Activated CD8-positive, alpha-beta memory T cell treated with anti-CD3 and anti-CD28 coated beads, Interleukin-2, amount 50 U/mL, for 24 hours (primary cell): ENCODE results near the gene MAPK7.

Source experiments
- DNase-seq: peaks from one replicate; pipeline ENCODE4 v3.0.0-alpha.2; 2020; ENCODE audit errors: extremely low read depth

MAPK7 gene

DNA sequence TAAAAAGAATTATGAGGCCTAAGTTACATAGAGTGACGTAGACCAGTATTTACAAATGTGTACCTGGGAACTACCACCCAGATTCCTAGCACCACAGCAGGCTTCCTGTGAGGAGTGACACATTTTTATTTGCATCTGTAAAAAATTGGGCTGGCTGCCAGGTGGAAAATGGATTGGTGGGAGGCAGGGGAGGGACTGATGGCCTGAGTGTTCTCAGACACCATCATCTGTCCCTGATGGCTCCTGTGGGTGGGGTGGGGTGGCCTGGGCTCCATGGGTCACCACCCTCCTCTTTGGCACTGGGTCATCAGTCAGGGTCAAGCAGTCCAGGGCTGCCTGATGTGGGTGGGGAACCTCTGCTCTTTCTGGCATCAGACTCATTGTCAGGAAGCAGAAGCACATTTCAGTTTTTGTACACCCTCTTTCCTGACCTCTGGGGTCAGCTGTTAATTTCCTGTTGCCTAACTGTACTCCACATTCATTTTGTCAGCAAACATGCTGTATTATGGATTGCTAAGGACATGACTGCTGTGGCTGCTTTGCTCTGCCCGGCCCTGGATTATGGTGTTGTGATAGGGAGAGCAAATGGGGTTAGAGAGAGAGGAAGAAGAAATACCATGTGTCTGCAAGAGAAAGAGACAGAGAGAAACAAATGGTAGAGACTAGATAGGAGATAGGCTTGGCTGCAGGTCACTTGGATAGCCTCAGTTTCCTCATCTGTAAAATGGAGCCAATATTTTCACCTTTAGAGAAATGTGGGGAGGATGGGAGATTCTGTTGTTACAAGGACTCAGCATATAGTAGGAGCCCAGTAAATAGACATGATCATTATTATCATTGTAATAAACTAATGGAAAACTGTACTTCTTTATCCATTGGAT lies 20.2 kb downstream of the MAPK7 start:
- no peak for DNase-seq

DNA sequence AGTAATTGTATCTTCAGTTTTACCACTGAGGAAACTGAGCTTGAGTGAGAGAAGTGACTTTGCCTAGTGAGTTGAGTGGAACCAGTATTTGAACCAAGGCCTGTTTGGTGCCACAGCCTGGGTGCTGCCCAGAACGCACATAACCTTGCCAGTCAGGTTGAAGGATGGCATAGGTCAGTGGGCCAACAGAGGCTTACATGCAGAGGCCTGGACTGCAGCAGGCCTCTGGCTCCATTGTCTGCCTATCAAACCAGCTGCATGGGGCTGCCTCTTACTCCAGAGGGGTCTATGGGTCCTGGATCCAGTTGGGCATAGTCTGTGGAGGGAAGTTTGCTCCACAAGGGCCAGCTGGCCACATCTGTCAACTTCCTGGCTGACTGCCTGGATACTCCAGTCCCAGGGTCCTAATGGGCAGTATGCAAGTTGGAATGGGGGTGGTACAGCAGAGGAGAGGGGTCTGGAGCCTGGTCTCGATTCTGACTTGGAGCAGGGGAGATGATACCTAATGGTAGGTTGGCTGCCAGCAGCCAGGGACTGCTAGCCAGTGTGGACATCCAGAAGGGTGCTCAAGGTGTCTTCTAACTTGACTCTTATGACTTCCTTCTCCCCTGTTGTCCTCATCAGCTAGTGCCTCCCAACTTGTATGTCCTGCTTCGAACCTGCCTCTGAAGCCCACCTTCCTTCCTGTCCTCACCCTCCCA lies 21.6 kb downstream of the MAPK7 start:
- no peak for DNase-seq

DNA sequence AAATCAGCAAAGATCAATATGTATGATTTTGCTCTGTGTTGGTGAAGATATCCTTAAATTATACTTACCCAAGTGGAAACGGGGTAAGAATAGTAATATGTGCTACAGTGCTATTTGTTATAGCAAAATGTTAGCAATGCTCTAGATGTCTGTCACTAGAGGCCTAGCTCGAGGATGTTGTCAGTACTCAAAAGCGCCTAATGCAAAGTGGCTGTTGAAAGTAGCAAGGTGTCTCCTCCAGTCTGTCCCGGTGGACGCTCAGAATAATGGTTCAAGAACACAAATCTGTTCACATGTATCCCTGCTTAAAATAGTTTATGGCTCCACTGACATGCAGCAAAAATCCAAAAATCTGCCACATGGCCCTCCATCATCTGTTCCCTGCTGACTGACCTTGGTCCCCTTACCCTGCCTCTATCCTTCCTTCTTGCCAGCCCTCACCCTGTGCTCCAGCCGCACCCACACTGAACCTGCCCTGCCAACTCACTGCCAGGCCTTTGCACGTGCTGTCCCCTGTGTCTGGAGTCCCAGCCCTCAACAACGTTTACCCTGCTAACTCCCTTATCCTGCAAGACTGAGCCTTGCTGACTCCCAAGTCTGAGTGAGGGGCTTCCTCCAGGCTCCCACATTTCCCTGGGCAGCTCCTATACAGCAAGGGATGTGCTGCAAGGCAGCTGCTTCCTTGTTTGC lies 23.2 kb downstream of the MAPK7 start:
- no peak for DNase-seq

DNA sequence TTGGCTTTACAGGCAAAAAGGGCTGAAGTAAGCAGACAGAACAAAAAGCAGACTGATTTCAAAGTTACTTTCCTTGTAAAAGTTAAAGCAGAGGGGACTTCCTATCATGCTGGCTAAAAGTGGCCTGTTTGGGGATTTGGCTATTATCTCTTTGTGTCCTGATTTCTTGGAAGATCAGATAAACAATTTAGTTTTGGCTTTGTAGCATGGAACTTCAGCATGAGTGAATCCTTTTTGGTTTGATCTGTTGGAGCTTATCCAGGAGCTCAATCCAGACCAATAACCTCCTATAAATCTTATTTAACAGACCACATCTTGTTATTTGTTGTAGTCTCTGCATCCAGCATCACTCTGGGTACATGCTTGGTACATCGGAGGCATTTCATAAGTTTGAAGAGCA lies 23.9 kb downstream of the MAPK7 start:
- no peak for DNase-seq

DNA sequence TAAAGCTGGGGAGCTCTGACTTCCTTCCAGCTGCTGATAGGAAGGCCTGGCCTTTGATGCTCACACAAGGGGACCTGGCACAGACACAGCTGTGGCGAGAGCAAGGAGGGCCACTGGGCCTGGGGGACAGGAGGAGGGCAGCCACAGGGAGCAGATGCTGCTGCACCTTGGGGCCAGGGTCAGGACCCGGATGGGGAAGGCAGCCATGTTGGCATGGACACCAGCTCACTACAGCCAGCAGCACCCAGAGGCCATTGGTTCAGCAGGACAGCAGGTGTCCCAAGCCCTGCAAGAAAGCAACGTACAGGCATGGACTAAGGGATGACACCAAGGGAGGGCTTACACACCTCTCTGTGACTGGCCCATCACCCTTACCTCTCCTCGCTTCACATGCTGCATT lies 24.7 kb downstream of the MAPK7 start:
- DNase-seq = no peak

DNA sequence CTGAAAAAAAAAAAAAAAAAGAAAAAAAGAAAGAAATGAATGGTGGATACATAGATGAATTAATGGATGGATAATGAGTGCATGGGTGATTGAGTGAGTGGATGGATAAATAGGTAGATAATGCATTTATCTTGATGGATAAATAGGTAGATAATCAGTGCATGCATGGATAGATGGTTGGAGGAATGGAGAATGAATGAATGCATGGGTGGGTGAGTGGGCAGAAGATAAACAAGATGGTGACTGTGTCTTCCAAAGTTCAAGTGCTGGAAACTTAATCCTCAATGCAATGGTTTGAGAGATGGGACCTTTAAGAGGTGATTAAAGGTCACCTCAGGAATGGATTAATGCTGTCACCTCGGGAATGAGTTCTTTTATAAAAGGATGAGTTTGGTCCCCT lies 26.0 kb downstream of the MAPK7 start:
- no peak for DNase-seq

DNA sequence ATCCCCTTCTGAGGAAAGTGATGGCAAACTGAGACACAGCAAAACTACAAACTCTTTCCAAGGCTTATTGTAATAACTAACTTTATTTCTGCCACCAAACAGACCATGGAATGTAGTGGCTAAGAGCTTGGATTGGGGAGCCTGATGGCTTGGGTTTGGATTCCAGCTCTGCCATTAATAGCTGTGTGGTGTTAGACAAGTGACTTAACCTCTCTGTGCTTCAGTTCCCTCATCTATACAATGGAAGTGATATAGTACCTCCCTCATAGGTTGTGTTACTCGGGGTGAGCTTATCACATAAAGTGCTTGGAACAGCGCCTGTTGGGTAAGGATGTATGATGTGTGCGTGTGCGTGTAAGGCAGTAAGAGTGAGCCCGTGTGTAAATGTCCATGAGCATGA lies 26.8 kb downstream of the MAPK7 start:
- no peak for DNase-seq

DNA sequence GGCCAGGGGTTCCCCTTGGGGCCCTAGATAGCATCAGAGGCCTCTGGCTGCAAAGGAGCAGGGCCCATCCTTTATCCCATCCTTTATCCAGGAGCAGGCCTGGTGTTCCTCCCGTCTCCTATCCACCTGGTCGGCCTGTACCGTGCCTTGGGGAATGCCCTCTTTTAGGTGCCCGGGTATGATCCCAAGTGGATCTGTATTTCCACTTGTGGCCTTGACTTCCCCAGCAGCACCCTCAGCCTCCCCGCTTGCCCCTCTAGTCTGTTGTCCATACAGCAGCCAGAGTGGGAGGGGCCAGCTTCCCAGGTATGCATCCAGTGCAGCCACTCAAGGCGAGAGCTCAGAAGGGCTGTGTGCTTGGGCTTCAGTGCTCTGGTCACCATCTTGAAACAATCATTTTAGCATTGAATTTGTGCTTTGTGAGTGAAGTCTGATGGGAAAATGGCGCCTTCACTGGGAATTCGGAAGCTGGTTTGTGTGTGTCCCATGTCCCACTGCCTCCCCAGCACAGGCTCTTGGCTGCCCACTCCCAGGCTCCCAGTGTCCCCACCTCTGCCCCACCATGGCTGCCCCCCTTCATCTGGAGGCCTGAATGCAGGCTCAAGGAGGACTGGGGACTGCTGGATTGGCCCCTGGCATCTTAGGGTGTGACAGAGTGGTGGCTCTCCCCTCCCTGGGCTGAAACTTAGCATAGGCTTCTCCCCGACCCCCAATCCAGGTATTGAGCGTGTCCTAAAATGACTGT lies 29.5 kb downstream of the MAPK7 start:
- no peak for DNase-seq

DNA sequence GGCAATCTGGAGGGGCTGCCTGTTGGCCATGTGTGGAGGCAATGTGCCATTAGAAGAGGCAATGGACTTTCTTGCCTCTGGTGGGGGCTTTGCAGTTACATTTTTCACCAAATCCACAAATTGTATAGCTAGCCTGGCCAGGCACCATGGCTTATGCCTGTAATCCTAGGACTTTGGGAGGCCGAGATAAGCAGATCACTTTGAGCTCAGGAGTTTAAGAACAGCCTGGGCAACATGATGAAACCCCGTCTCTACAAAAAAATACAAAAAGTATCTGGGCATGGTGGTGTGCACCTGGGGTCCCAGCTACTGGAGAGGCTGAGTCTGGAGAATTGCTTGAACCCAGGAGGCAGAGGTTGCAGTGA lies 30.0 kb downstream of the MAPK7 start:
- DNase-seq = no peak

DNA sequence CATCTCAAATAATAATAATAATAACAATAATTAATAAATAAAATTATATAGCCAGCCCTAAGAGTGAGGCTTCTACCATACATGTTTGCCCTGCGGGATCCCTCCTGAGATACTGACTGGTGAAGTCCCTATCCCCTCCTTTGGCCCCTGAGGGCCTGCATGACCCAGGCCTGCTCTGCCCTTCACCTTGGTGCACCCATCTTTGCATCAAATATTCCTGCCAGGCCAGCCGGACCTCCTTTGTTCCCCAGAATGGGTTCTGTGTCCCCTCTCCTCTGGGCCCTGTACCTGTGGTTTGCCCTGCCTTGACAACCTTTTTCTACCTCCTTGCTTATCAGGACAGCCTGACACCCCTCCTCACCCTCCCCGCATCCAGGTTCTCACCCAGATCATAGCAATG lies 30.8 kb downstream of the MAPK7 start:
- no peak for DNase-seq

DNA sequence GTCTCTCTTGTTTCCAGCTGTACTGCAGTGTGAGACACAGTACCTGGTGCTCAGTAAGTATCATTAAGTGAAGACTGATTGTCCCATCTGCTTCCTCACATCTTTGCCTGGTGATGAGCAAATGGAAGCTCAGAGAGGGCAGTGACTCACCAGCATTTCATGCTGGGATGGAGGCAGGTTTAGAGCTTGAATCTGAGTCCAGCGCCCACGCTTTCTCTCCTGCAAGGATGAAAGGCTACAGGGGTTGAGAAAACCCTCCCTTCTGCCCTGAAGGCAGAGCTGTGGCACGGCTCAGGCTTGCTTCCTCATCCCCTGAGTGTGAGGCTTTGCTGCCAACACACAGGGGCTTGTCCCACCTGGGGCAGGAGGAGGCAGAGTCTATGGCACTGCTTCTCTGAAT lies 31.2 kb downstream of the MAPK7 start:
- DNase-seq = no peak

DNA sequence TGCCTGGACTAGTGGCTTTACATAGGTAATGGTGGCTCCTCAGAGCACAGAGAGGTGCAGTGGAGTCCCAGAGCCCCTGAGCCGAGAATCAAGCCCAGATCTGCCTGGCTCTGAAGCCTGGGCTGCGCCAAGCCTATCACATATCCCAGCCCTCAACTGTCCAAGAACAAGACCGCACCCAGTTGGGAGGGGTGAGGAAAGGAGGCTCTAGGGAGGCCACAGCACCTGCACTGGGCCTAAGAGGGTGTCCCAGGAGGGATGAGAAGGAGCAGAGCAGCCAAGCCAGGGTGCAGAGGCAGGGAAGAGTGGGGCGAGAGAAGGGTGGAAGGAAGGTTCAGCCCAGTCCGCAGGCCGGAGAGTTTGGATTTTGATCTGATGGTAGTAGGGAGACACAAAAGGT lies 31.8 kb downstream of the MAPK7 start:
- no peak for DNase-seq

DNA sequence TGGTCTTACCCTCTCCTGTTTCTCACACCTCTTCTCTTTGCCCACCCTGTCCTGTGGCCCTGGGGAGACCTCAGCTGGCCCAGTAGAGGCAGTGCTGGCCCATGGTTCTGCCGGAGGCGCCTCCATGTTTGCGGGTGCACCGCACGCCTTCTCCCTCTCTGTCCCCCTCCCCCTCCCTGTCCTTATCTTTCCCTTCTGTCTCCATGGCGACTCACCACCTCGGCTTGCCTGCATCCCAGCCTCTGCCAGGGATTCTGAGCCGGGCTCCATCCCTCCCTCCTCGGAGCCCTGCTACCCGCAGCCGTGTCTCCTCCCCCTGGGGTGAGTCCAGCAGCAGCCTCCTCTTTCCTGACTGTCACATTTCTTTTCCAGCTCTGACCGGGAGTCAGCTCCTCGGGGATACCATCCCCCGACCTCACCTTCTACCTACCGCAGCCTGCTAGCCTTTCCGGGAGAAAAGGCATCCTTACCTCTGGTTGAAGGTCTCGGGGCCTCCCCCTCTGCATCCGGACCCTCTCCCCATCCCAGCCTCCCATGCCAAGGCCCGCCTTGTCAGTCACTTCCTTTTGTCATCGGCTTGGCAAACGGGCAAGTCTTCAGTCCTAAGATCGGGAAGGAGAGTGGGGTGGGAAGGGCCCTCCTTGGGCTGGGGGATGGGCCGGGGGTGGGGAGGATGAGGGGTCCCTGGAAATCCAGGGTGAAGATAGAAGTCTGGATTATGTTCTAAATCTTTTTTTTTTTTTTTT lies 32.8 kb downstream of the MAPK7 start, which contains the start of gene RNF112:
RNF112 (plus strand) TSS at position 358 of the 746 bp plus-strand sequence; CDS start at position 535, 177 bp downstream.
- DNase-seq = no peak

DNA sequence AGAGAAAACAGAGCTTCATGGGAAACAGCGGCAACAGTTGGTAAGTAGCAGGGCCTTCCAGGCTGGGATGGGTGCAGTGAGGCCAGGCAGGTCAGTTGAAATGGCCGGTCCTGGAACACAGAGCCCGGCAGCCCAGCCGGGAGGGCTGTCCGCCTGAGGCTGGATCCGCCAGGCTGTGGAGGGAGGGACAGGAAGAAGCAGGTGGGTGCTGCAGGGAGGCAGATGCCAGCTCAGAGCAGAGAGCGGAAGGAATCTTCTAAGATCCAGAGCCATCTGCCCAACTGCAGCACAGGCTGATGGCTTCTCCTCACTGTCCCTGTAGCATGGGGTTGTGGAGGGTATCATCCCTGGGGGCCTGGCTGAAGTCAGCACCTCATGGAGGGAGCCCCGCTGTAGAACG lies 33.3 kb downstream of the MAPK7 start:
- no peak for DNase-seq

DNA sequence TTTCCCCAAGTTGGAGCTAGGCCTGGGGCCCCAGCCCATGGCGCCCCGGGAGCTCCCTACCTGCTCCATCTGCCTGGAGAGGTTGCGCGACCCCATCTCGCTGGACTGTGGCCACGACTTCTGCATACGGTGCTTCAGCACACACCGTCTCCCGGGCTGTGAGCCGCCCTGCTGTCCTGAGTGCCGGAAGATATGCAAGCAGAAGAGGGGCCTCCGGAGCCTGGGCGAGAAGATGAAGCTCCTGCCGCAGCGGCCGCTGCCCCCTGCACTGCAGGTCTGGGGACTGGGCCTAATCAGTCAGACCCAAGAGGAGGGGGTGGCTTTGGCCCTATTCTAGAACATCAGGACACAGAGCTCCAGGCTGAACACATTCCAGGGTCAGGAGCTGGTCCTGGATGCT lies 34.2 kb downstream of the MAPK7 start:
- no peak for DNase-seq

DNA sequence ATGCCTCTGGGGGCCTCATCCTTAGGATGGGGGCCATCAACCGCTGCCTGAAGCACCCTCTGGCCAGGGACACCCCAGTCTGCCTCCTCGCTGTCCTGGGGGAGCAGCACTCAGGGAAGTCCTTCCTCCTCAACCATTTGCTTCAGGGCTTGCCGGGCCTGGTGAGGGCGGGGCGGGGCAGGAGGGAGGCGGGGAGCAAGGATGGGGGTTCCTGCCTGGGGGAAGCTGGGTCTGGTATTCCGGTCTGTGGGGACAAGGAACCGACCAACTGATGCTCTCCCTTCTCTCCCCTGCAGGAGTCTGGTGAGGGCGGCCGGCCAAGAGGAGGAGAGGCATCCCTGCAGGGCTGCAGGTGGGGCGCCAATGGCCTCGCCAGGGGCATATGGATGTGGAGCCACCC lies 34.7 kb downstream of the MAPK7 start:
- DNase-seq = no peak

DNA sequence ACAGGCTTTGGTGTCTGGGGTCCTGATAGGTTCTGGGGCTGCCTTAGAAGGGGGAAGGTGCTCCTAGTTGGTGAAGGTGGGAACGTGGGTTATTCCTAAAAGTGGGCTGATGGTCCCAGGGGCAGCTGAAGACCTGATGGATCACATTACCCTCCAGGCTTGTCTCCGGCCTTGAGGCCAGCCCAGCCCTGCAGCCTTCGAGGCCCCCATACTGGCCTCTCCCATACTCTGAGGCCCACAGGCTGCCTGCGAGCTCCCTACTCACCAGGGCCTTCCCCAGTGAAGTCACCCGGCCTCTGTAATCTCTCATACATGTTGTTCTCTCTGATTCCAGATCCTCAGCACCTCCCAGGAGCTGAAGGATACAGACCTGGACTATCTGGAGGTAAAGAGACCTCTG lies 35.5 kb downstream of the MAPK7 start:
- DNase-seq = no peak

DNA sequence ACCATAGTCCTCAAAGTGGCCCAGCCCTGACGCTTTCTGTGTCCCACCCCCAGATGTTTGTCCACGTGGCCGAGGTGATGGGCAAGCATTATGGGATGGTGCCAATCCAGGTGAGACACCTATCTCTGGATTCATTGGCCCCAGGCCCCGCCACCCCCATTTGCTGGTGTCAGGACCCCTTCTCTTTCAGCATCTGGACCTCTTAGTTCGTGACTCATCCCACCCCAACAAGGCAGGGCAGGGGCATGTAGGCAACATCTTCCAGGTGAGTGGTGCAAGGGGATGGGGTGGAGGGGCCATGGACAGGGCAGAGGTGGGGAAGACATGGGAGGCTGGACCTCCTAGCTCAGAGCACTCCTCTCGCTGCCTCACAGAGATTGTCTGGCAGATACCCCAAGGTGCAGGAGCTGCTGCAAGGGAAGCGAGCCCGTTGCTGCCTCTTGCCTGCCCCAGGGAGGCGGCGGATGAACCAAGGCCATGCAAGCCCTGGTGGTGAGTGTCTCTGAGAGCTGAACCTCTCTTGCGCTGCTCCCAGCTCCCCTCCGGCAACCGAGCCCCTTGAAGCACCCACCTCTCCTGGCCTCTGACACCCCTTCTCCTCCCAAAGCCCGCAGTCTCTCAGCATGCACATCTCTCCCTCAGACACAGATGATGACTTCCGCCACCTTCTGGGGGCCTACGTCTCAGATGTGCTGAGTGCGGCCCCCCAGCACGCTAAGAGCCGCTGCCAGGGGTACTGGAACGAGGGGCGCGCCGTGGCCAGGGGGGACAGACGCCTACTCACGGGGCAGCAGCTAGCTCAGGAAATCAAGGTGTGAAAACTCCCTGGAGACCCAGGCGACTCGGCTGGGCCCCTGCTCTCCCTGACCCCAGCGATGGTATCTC lies 36.3 kb downstream of the MAPK7 start:
- no peak for DNase-seq

DNA sequence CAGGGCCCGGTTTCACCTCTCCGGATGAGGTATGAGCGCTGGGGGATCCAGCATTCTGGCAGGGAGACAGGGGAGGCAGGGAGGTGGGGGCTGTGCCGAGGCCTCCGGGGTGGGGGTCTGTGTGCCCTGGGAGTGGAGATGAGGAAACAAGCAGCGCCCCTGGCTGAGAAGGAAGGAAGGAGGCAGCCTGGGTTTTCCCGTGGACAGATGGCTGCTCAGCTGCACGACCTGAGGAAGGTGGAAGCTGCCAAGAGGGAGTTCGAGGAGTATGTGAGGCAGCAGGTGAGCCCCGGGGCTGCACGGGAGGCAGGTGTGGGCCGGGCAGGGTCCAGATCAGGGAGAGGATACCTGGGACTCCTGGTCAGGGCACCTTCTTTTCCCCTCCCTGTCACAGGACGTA lies 37.0 kb downstream of the MAPK7 start:
- no peak for DNase-seq
